Activated CD4-positive, alpha-beta T cell treated with anti-CD3 and anti-CD28 coated beads, Interleukin-10, Interleukin-2, amounts not matched to agents 100 ng/mL and 50 ng/mL, durations not matched to agents 16 hours and 8 hours (primary cell): ENCODE results near the gene FHIT.

Experiments used
- DNase-seq: peaks from one replicate; pipeline ENCODE4 v3.0.0-alpha.2; 2020

FHIT gene

GRCh38 chr3:60366486-60366885 is 884.8 kb downstream of the FHIT start:
- no peak for DNase-seq

- peak; percentile 24 for DNase-seq
Measured at GRCh38 chr3:60365360-60365759, 885.9 kb downstream of the FHIT start.

GRCh38 chr3:60364475-60364874 is 886.8 kb downstream of the FHIT start:
- no peak for DNase-seq

GRCh38 chr3:60363817-60364216 is 887.4 kb downstream of the FHIT start:
- peak; percentile 18 for DNase-seq

GRCh38 chr3:60355825-60356224 is 895.4 kb downstream of the FHIT start:
- DNase-seq: no peak

- DNase-seq: no peak
Measured at GRCh38 chr3:60351481-60351880, 899.8 kb downstream of the FHIT start.

GRCh38 chr3:60344340-60344739 is 906.9 kb downstream of the FHIT start:
- DNase-seq: no peak

- DNase-seq: no peak
Measured at GRCh38 chr3:60343831-60344230, 907.4 kb downstream of the FHIT start.

GRCh38 chr3:60339304-60339703 is 911.9 kb downstream of the FHIT start:
- DNase-seq: no peak

- DNase-seq: peak; percentile 4
Measured at GRCh38 chr3:60337421-60337820, 913.8 kb downstream of the FHIT start.

- DNase-seq: no peak
Measured at GRCh38 chr3:60336061-60336460, 915.2 kb downstream of the FHIT start.

GRCh38 chr3:60333710-60334109 is 917.5 kb downstream of the FHIT start:
- DNase-seq: peak; percentile 7

- DNase-seq: no peak
Measured at GRCh38 chr3:60330107-60330506, 921.1 kb downstream of the FHIT start.

GRCh38 chr3:60325610-60326170 is 925.6 kb downstream of the FHIT start:
- no peak for DNase-seq

- no peak for DNase-seq
Measured at GRCh38 chr3:60323651-60324050, 927.6 kb downstream of the FHIT start.

- DNase-seq: no peak
Measured at GRCh38 chr3:60323180-60323579, 928.1 kb downstream of the FHIT start.

GRCh38 chr3:60322298-60322856 is 928.9 kb downstream of the FHIT start:
- no peak for DNase-seq

- DNase-seq: no peak
Measured at GRCh38 chr3:60319179-60319858, 931.9 kb downstream of the FHIT start.

GRCh38 chr3:60316121-60316797 is 935.0 kb downstream of the FHIT start:
- DNase-seq: no peak

GRCh38 chr3:60313951-60314461 is 937.2 kb downstream of the FHIT start:
- no peak for DNase-seq

- DNase-seq: no peak
Measured at GRCh38 chr3:60313231-60313798, 937.9 kb downstream of the FHIT start.

- DNase-seq: no peak
Measured at GRCh38 chr3:60309539-60310268, 941.5 kb downstream of the FHIT start.

GRCh38 chr3:60308808-60309207 is 942.4 kb downstream of the FHIT start:
- no peak for DNase-seq
